Keratinocyte (primary cell): ENCODE results near the gene CACNA1H.

ENCODE experiments used
- EZH2 ChIP-seq: IDR thresholded peaks from one replicate; pipeline ENCODE4 v1.6.1; 2012; ENCODE audit warnings: inconsistent platforms, mild to moderate bottlenecking, low read length, moderate library complexity
- TF ChIP-seq, protein P1 (sequence below), 3 experiments: IDR thresholded peaks in 1 of 3; conservative IDR thresholded peaks in 1 of 3; optimal IDR thresholded peaks in 1 of 3; 2 replicates in 2 of 3; 3 replicates in 1 of 3; pipeline versions ENCODE3 to v1.5.1; 2011; ENCODE audit warnings: low read length in 3 of 3, mild to moderate bottlenecking in 3 of 3, moderate library complexity in 2 of 3, control low read depth in 1 of 3, inconsistent platforms in 1 of 3; ENCODE audit not compliant: insufficient read depth in 2 of 3; ENCODE audit errors: extremely low read depth in 1 of 3

DNA sequence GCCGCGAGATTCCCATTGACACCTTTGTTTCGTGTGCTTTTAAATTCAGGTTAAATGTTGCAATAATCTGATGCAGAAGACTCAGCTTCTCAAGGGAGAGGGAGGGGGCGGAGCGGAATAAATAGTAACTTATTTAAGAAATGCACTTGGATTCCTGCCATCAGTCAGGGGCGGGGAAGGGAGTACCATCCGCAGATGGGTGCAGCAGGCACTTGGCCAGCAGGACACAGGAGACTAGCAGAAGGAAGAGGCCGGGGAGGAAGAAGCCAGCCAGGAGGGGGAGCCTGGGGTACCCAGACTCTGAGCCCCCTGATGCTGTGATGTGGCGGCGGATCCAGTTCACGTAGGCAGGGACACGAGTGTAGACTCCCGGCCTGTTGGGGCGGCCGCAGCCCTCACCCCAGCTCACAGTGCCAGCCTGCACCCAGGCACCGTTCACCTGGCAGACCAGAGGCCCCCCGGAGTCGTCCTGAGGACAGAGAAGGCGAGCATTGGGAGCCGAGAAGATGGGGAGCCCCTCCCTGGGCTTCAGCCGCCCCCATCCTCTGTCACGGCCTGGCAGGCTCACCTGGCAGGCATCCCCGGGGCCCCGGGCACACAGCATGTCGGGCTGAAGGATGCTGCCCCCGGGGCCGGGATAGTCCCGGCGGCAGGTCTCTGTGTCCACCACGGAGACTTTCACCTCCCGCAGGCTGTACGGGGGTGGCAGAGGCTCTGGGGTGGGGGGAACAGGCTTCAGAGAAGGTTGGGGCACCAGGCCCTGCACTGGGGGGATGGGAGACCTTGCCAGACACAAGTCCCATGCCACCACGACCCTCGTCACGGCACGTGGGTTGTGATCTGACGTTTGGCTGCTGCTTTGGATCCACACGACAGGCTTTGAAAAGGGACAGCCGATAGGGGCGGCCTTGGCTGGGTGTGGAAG is 69.0 kb downstream of the CACNA1H start:
- TF ChIP-seq, protein P1, sequence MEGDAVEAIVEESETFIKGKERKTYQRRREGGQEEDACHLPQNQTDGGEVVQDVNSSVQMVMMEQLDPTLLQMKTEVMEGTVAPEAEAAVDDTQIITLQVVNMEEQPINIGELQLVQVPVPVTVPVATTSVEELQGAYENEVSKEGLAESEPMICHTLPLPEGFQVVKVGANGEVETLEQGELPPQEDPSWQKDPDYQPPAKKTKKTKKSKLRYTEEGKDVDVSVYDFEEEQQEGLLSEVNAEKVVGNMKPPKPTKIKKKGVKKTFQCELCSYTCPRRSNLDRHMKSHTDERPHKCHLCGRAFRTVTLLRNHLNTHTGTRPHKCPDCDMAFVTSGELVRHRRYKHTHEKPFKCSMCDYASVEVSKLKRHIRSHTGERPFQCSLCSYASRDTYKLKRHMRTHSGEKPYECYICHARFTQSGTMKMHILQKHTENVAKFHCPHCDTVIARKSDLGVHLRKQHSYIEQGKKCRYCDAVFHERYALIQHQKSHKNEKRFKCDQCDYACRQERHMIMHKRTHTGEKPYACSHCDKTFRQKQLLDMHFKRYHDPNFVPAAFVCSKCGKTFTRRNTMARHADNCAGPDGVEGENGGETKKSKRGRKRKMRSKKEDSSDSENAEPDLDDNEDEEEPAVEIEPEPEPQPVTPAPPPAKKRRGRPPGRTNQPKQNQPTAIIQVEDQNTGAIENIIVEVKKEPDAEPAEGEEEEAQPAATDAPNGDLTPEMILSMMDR (optimal IDR thresholded peaks at IDR 0.05 in 1 of 3, IDR thresholded peaks at IDR 0.05 in 1 of 3, conservative IDR thresholded peaks at IDR 0.05 in 1 of 3; ENCODE audit: extremely low read depth in 1 of 3, insufficient read depth in 2 of 3, low read length in 3 of 3): no peak
- no peak for TF ChIP-seq EZH2
